SH-SY5Y (cell line): ENCODE data around the gene RAB33B.

Source experiments
- GATA2 ChIP-seq: IDR thresholded peaks from 2 replicates; pipeline ENCODE4 v1.6.1; 2011; ENCODE audit warnings: mild to moderate bottlenecking, low read depth, low read length
- GATA3 ChIP-seq: IDR thresholded peaks from 2 replicates; pipeline ENCODE4 v1.6.1; 2011; ENCODE audit warnings: low read depth, mild to moderate bottlenecking, low read length, moderate library complexity

DNA sequence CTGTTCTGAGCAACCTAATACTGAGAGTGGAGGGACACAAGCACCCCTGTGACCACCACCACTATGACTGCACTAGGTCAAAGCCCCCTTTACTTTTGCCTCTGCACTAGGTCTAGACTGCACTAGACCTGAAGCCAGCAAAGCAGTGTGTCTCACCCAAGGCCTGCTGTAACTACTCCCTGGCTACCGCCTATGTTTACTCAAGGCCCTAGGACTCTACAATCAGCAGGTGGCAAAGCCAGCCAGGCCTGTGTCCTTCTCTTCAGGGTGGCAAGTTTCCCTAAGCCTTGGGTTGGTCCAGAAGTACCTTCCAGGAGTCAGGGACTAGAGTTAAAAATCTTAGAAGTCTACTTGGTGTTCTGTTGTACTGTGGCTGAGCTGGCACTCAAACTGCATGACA is 15.9 kb downstream of the RAB33B start:
- TF ChIP-seq GATA2 (no peak), GATA3 (no peak)
